HCT116 (cell line): ENCODE data around the gene CNGA1. TPM values are rescaled to one million over a fixed set of nuclear protein-coding genes. Genes with fewer than 3 reads are reported as not detected.

Experiments
- ATAC-seq: fragments of 200-7000 bp; cut with Tn5 transposase; 2 replicates; pipeline ENCODE4 v1.9.1; 2020; ENCODE audit warnings: mild to moderate bottlenecking, moderate library complexity
- BruUV-seq: library from RNA; stranded (reverse); fragments of 400-500 nt; replicated peaks from 2 replicates; lab custom pipeline; 2021; lab: Mats Ljungman, UMichigan
- CTCF ChIA-PET: fragments of 300-600 bp; sonication (Branson Sonifier 250); formaldehyde crosslinking; loops from one replicate; lab custom pipeline; 2021; ENCODE audit warnings: antibody characterized with exemption; lab: Charles Lee
- POLR2A ChIA-PET: fragments of 300-600, 350-600 bp; sonication (Branson Sonifier 250); formaldehyde crosslinking; loops from one replicate; lab custom pipeline; 2021; ENCODE audit warnings: antibody characterized with exemption; lab: Charles Lee
- RAD21 ChIA-PET, 2 experiments: fragments of 300-600 bp; sonication (Branson Sonifier 250); formaldehyde crosslinking; loops; one replicate each; lab custom pipeline; 2023; ENCODE audit warnings: low total read pairs in 2 of 2; ENCODE audit not compliant: uncharacterized antibody in 2 of 2, unreplicated experiment in 2 of 2, low non-redundant PET in 1 of 2; lab: Charles Lee
- DNase-seq: peaks from one replicate; pipeline ENCODE4 v3.0.0-alpha.2; 2010; ENCODE audit warnings: low read depth, low spot score
- H2AFZ ChIP-seq: fragments of 200-600 bp; shearing (Covaris generic), sonication (generic); 2 replicates; pipeline ENCODE4 v1.6.1; 2017; ENCODE audit warnings: low read depth, mixed run types, mixed read lengths, antibody characterized with exemption, low read length; ENCODE audit not compliant: poor library complexity, severe bottlenecking
- H3K27ac ChIP-seq: 2 replicates; pipeline ENCODE4 v1.5.1; 2012; ENCODE audit warnings: low read depth, low read length
- H3K27me3 ChIP-seq: fragments of 200-600 bp; sonication (generic); 2 replicates; pipeline ENCODE4 v1.6.1; 2016; ENCODE audit warnings: mixed run types, low read length, mixed read lengths; ENCODE audit not compliant: insufficient read depth
- H3K36me3 ChIP-seq, 2 experiments: fragments of 200-500 bp in 1 of 2; fragments of 200-600 bp in 1 of 2; sonication (Bioruptor generic) in 1 of 2; sonication (generic) in 1 of 2; 2 replicates each; pipeline versions ENCODE4 v1.5.1 to v1.6.1; 2014 to 2016; ENCODE audit warnings: low read length in 2 of 2, inconsistent platforms in 1 of 2, mixed read lengths in 1 of 2, mixed run types in 1 of 2; ENCODE audit not compliant: insufficient read depth in 2 of 2, control insufficient read depth in 1 of 2
- H3K4me1 ChIP-seq, 2 experiments: fragments of 200-600 bp in 1 of 2; sonication (generic) in 1 of 2; 2 replicates each; pipeline versions ENCODE4 v1.5.1 to v1.6.1; 2012 to 2017; ENCODE audit warnings: low read length in 2 of 2, inconsistent platforms in 1 of 2, mild to moderate bottlenecking in 1 of 2, mixed read lengths in 1 of 2, mixed run types in 1 of 2, moderate library complexity in 1 of 2; ENCODE audit not compliant: insufficient read depth in 2 of 2, control insufficient read depth in 1 of 2
- H3K4me2 ChIP-seq: fragments of 200-600 bp; sonication (generic); 2 replicates; pipeline ENCODE4 v1.6.1; 2017; ENCODE audit warnings: mixed run types, low read length, mixed read lengths
- H3K4me3 ChIP-seq, 2 experiments: fragments of 200-600 bp in 1 of 2; sonication (generic) in 1 of 2; replicated peaks in 1 of 2; 2 replicates each; pipeline ENCODE4 v1.5.1; 2011 to 2016; ENCODE audit warnings: low read length in 2 of 2, control low read depth in 1 of 2, low read depth in 1 of 2, mild to moderate bottlenecking in 1 of 2, mixed read lengths in 1 of 2, mixed run types in 1 of 2
- H3K79me2 ChIP-seq: fragments of 200-600 bp; sonication (generic); 2 replicates; pipeline ENCODE4 v1.6.1; 2017; ENCODE audit warnings: mild to moderate bottlenecking, mixed run types, low read length, moderate library complexity, mixed read lengths; ENCODE audit not compliant: insufficient read depth
- H3K9ac ChIP-seq: fragments of 200-600 bp; sonication (generic); 2 replicates; pipeline ENCODE4 v1.6.1; 2016; ENCODE audit warnings: low read length, mixed read lengths
- H3K9me2 ChIP-seq: fragments of 200-600 bp; sonication (generic), shearing (Covaris generic); 2 replicates; pipeline ENCODE4 v1.6.1; 2017; ENCODE audit warnings: mixed run types, mild to moderate bottlenecking, moderate library complexity; ENCODE audit not compliant: insufficient read depth
- H3K9me3 ChIP-seq, 2 experiments: fragments of 200-500 bp in 1 of 2; fragments of 200-600 bp in 1 of 2; sonication (Bioruptor generic) in 1 of 2; sonication (generic) in 1 of 2; 2 replicates each; pipeline ENCODE4 v1.6.1; 2014 to 2017; ENCODE audit warnings: low read length in 2 of 2, mixed read lengths in 2 of 2, inconsistent platforms in 1 of 2, low read depth in 1 of 2, mild to moderate bottlenecking in 1 of 2, mixed run types in 1 of 2, moderate library complexity in 1 of 2; ENCODE audit not compliant: control insufficient read depth in 1 of 2, insufficient read depth in 1 of 2
- H4K20me1 ChIP-seq: fragments of 200-600 bp; sonication (generic), shearing (Covaris generic); 2 replicates; pipeline ENCODE4 v1.6.1; 2017; ENCODE audit warnings: mixed run types, mild to moderate bottlenecking, moderate library complexity; ENCODE audit not compliant: insufficient read depth
- ATF3 ChIP-seq: IDR thresholded peaks from 2 replicates; pipeline ENCODE4 v1.6.1; 2012
- CBX3 ChIP-seq: IDR thresholded peaks from 2 replicates; pipeline ENCODE4 v1.6.1; 2012; ENCODE audit warnings: low read depth
- ELF1 ChIP-seq: IDR thresholded peaks from 2 replicates; pipeline ENCODE4 v1.6.1; 2012; ENCODE audit warnings: low read depth, borderline replicate concordance
- EZH2phosphoT487 ChIP-seq: fragments of 200-600 bp; IDR thresholded peaks from 2 replicates; pipeline ENCODE4 v1.6.1; 2018; ENCODE audit warnings: antibody characterized with exemption, borderline replicate concordance
- FOSL1 ChIP-seq: IDR thresholded peaks from 2 replicates; pipeline ENCODE4 v1.6.1; 2012; ENCODE audit warnings: low read depth
- MAX ChIP-seq: IDR thresholded peaks from 2 replicates; pipeline ENCODE4 v1.6.1; 2012
- POLR2A ChIP-seq: IDR thresholded peaks from 2 replicates; pipeline ENCODE4 v1.7.0; 2011; ENCODE audit warnings: borderline replicate concordance; ENCODE audit not compliant: insufficient read depth, insufficient read length; ENCODE audit errors: extremely low read depth
- POLR2AphosphoS5 ChIP-seq: IDR thresholded peaks from 2 replicates; pipeline ENCODE4 v1.6.1; 2011; ENCODE audit warnings: mild to moderate bottlenecking, low read depth, low read length, moderate library complexity
- RAD21 ChIP-seq: IDR thresholded peaks from 2 replicates; pipeline ENCODE4 v1.6.1; 2012; ENCODE audit warnings: low read depth, mild to moderate bottlenecking
- REST ChIP-seq: IDR thresholded peaks from 2 replicates; pipeline ENCODE4 v1.6.1; 2012; ENCODE audit warnings: low read depth
- SIN3A ChIP-seq: IDR thresholded peaks from 2 replicates; pipeline ENCODE4 v1.6.1; 2012; ENCODE audit warnings: low read depth
- SP1 ChIP-seq: IDR thresholded peaks from 2 replicates; pipeline ENCODE4 v1.6.1; 2012; ENCODE audit warnings: low read depth
- TCF7L2 ChIP-seq: IDR thresholded peaks from 2 replicates; pipeline ENCODE4 v1.7.0; 2011; ENCODE audit warnings: borderline replicate concordance, inconsistent platforms; ENCODE audit not compliant: insufficient read depth, insufficient read length; ENCODE audit errors: extremely low read depth
- YY1 ChIP-seq: IDR thresholded peaks from 2 replicates; pipeline ENCODE4 v1.6.1; 2011; ENCODE audit warnings: low read length, low read depth, moderate library complexity, mild to moderate bottlenecking; ENCODE audit not compliant: insufficient replicate concordance; ENCODE audit errors: extremely low read depth
- ZNF274 ChIP-seq: fragments of 200-500 bp; sonication (Bioruptor generic); IDR thresholded peaks from 2 replicates; pipeline ENCODE4 v1.6.1; 2014; ENCODE audit warnings: mild to moderate bottlenecking, low read depth, low read length, inconsistent platforms
- intact Hi-C: fragments of 100-400 bp; cut with micrococcal nuclease; formaldehyde crosslinking; loops from 2 replicates; pipeline ENCODE4 v1.10.0; 2022
- total RNA-seq: library from RNA; stranded (reverse); gene quantifications from one replicate; pipeline ENCODE4 v1.2.1, GENCODE V29; 2021; ENCODE audit not compliant: unreplicated experiment

The CNGA1 gene
- total RNA-seq, 1 experiment from 2014 or later, result 2.1 TPM

- TF ChIP-seq ATF3 (no peak), FOSL1 (no peak), ELF1 (no peak), REST (no peak), CBX3 (no peak), YY1 (no peak), SP1 (no peak), POLR2AphosphoS5 (no peak), TCF7L2 (no peak)
These were observed 42.4 kb upstream of the CNGA1 start (continued) for GRCh38 chr4:48058617-48059530.

- Histone ChIP-seq H4K20me1 (no peaks in the 10 kb centered on the region), H3K4me3 (no peak overlapping the region), H3K4me1 (no peaks in the 10 kb centered on the region; a peak in 1 of 4 replicates), H3K27ac (no peak overlapping the region), H3K9me3 (no peaks in the 10 kb centered on the region), H3K27me3 (no peaks in the 10 kb centered on the region), H3K79me2 (no peaks in the 10 kb centered on the region), H3K4me2 (no peak overlapping the region), H2AFZ (no peak overlapping the region), H3K36me3 (no peaks in the 10 kb centered on the region), H3K9me2 (no peaks in the 10 kb centered on the region), H3K9ac (no peak overlapping the region)
- ChIA-PET RAD21 (no interaction called here), POLR2A (no interaction called here), CTCF (no interaction called here)
- TF ChIP-seq SP1, result no peak
- TF ChIP-seq RAD21, result no peak
- TF ChIP-seq EZH2phosphoT487, result no peak
- no peak for TF ChIP-seq SIN3A
- no peak for TF ChIP-seq TCF7L2
- TF ChIP-seq MAX, result no peak
- TF ChIP-seq FOSL1, result no peak
- TF ChIP-seq ATF3, result no peak
- TF ChIP-seq CBX3, result no peak
- TF ChIP-seq POLR2A, result no peak
- no peak for TF ChIP-seq POLR2AphosphoS5
- no peak for TF ChIP-seq ZNF274
- DNase-seq (no peak), ATAC-seq (no peak)
- BruUV-seq, result no TSS peak
- intact Hi-C loops, result no loop called here
These were observed 34.6 kb upstream of the CNGA1 start for GRCh38 chr4:48051078-48051477.
